OCI-LY7 (cell line): ENCODE measurements around the gene SYNGR3. TPM values are rescaled to one million over a fixed set of nuclear protein-coding genes. Genes with fewer than 3 reads are reported as not detected.

ENCODE experiments used
- BruUV-seq: library from RNA; stranded (reverse); fragments of 400-500 nt; replicated peaks from 2 replicates; lab custom pipeline; 2021; lab: Mats Ljungman, UMichigan
- CTCF ChIA-PET: fragments of 300-600 bp; sonication (Branson Sonifier 250); formaldehyde crosslinking; loops from one replicate; lab custom pipeline; 2022; ENCODE audit warnings: antibody characterized with exemption; ENCODE audit not compliant: unreplicated experiment; lab: Charles Lee
- POLR2A ChIA-PET: fragments of 300-600 bp; sonication (Branson Sonifier 250); formaldehyde crosslinking; loops from one replicate; lab custom pipeline; 2022; ENCODE audit warnings: antibody characterized with exemption; lab: Charles Lee
- DNase-seq: peaks from one replicate; pipeline ENCODE4 v3.0.0-alpha.2; 2015; ENCODE audit warnings: low spot score
- H2AFZ ChIP-seq: fragments of 200-600 bp; sonication (generic), shearing (Covaris generic); 2 replicates; pipeline ENCODE4 v1.6.1; 2014; ENCODE audit warnings: mild to moderate bottlenecking, antibody characterized with exemption, low read length, moderate library complexity
- H3K27ac ChIP-seq: fragments of 200-600 bp; sonication (generic); 2 replicates; pipeline ENCODE4 v1.5.1; 2014; ENCODE audit warnings: mixed run types, low read depth, mild to moderate bottlenecking, moderate library complexity, low read length, inconsistent platforms; ENCODE audit not compliant: poor library complexity, severe bottlenecking
- H3K36me3 ChIP-seq: fragments of 200-600 bp; sonication (generic); 2 replicates; pipeline ENCODE4 v1.6.1; 2014; ENCODE audit warnings: mild to moderate bottlenecking, antibody characterized with exemption, low read length, moderate library complexity, mixed read lengths; ENCODE audit not compliant: insufficient read depth
- H3K4me1 ChIP-seq: fragments of 200-600 bp; sonication (generic); 2 replicates; pipeline ENCODE4 v1.5.1; 2014; ENCODE audit warnings: mild to moderate bottlenecking, low read length; ENCODE audit not compliant: insufficient read depth, poor library complexity, severe bottlenecking
- H3K4me2 ChIP-seq: fragments of 200-600 bp; sonication (generic); 2 replicates; pipeline ENCODE4 v1.6.1; 2014; ENCODE audit warnings: mild to moderate bottlenecking, low read length
- H3K4me3 ChIP-seq: fragments of 200-600 bp; sonication (generic); 2 replicates; pipeline ENCODE4 v1.5.1; 2014; ENCODE audit warnings: mild to moderate bottlenecking, low read depth, low read length; ENCODE audit not compliant: poor library complexity, severe bottlenecking
- H3K79me2 ChIP-seq: fragments of 200-600 bp; sonication (generic); 2 replicates; pipeline ENCODE4 v1.6.1; 2016; ENCODE audit warnings: low read depth, mild to moderate bottlenecking, low read length, moderate library complexity, mixed read lengths; ENCODE audit not compliant: insufficient read depth
- H3K9me2 ChIP-seq: fragments of 200-600 bp; sonication (generic); 2 replicates; pipeline ENCODE4 v1.6.1; 2016; ENCODE audit warnings: mild to moderate bottlenecking, low read length, mixed read lengths; ENCODE audit not compliant: insufficient read depth
- H3K9me3 ChIP-seq: fragments of 200-600 bp; sonication (generic); 2 replicates; pipeline ENCODE4 v1.6.1; 2014; ENCODE audit warnings: mild to moderate bottlenecking, mixed run types, low read length, mixed read lengths
- H4K20me1 ChIP-seq: fragments of 200-600 bp; sonication (generic); 2 replicates; pipeline ENCODE4 v1.6.1; 2014; ENCODE audit warnings: mild to moderate bottlenecking, antibody characterized with exemption, low read length, moderate library complexity, mixed read lengths; ENCODE audit not compliant: insufficient read depth
- CTCF ChIP-seq: fragments of 200-600 bp; sonication (generic); conservative IDR thresholded peaks from 2 replicates; pipeline ENCODE4 v1.5.1; 2014; ENCODE audit warnings: mild to moderate bottlenecking, antibody characterized with exemption, low read length, moderate library complexity, mixed read lengths
- EZH2phosphoT487 ChIP-seq: fragments of 200-600 bp; sonication (generic); IDR thresholded peaks from 2 replicates; pipeline ENCODE4 v1.6.1; 2018; ENCODE audit warnings: low read depth, borderline replicate concordance, mild to moderate bottlenecking, mixed run types, antibody characterized with exemption, low read length, moderate library complexity, mixed read lengths
- intact Hi-C: fragments of 100-400 bp; cut with micrococcal nuclease; formaldehyde crosslinking; loops from one replicate; pipeline ENCODE4 v1.10.0; 2022; ENCODE audit not compliant: unreplicated experiment
- total RNA-seq, 2 experiments: library from RNA; depleted of rRNA in 1 of 2; stranded (reverse); fragments of >200 nt in 1 of 2; shearing (Covaris generic) in 1 of 2; gene quantifications; 2 replicates each; pipeline ENCODE4 v1.2.3, GENCODE V29; 2014 to 2022

The SYNGR3 gene
- total RNA-seq, 2 experiments from 2014 or later: 10.3 to 11.1 TPM

GRCh38 chr16:1945559-1946391, 44.0 kb upstream of the SYNGR3 start:
- no TSS peak for BruUV-seq
- H4K20me1 ChIP-seq: no peaks in the 10 kb centered on the region
- no peaks in the 10 kb centered on the region for H3K79me2 ChIP-seq
- no peak overlapping the region for H3K4me2 ChIP-seq
- H3K4me3 ChIP-seq: no peak overlapping the region
- CTCF ChIA-PET: interaction anchor here (0.6 kb wide), 1 partner anchor 221 kb away, joined by 6 read pairs; no protein-coding TSS in a partner anchor
- DNase-seq: no peak
- POLR2A ChIA-PET: no interaction called here
- peaks cover 18% of the 10 kb centered on the region for H3K4me1 ChIP-seq
- H3K9me2 ChIP-seq: no peaks in the 10 kb centered on the region
- TF ChIP-seq CTCF (no peak), EZH2phosphoT487 (no peak)
- intact Hi-C loops: no loop called here
- H2AFZ ChIP-seq: no peak overlapping the region
- no peak overlapping the region for H3K27ac ChIP-seq
- H3K9me3 ChIP-seq: no peaks in the 10 kb centered on the region
- H3K36me3 ChIP-seq: no peaks in the 10 kb centered on the region

GRCh38 chr16:1946495-1947368, 43.0 kb upstream of the SYNGR3 start:
- Histone ChIP-seq H3K9me2 (no peaks in the 10 kb centered on the region), H3K27ac (no peak overlapping the region)
- intact Hi-C loops: no loop called here

More at GRCh38 chr16:1946495-1947368, 43.0 kb upstream of the SYNGR3 start:
- Histone ChIP-seq H3K9me3 (no peaks in the 10 kb centered on the region), H2AFZ (no peak overlapping the region), H4K20me1 (no peaks in the 10 kb centered on the region), H3K4me3 (no peak overlapping the region), H3K4me2 (no peak overlapping the region), H3K79me2 (no peaks in the 10 kb centered on the region), H3K36me3 (no peaks in the 10 kb centered on the region), H3K4me1 (peaks cover 14% of the 10 kb centered on the region)
- no peak for DNase-seq
- BruUV-seq: no TSS peak
- ChIA-PET POLR2A (no interaction called here), CTCF (no interaction called here)
- TF ChIP-seq EZH2phosphoT487 (no peak), CTCF (no peak)
